ENCODE measurements around the gene C1QB.

The C1QB gene

GRCh38 chr1:22633697-22634463, 19.2 kb upstream of the C1QB start:
- no peak for DNase-seq (ENCODE audit: low read depth)

GRCh38 chr1:22635436-22635835, 17.6 kb upstream of the C1QB start:
- no peak for DNase-seq (ENCODE audit: low read depth)

GRCh38 chr1:22636353-22636752, 16.7 kb upstream of the C1QB start, which contains the start of gene C1QA:
Gene C1QA, plus strand, starts transcription at chr1:22636628. Its CDS starts 989 bp downstream, at chr1:22637617.
- DNase-seq (ENCODE audit: low read depth) = no peak

GRCh38 chr1:22636927-22637326, 16.1 kb upstream of the C1QB start:
- no peak for DNase-seq (ENCODE audit: low read depth)

- no peak for DNase-seq (ENCODE audit: low read depth)
Measured at GRCh38 chr1:22637907-22638445, 15.1 kb upstream of the C1QB start.

GRCh38 chr1:22638476-22639234, 14.4 kb upstream of the C1QB start:
- no peak for DNase-seq (ENCODE audit: low read depth)

- no peak for DNase-seq (ENCODE audit: low read depth)
Measured at GRCh38 chr1:22639286-22639685, 13.8 kb upstream of the C1QB start.

GRCh38 chr1:22641247-22641646, 11.8 kb upstream of the C1QB start:
- no peak for DNase-seq (ENCODE audit: low read depth)

- DNase-seq (ENCODE audit: low read depth) = peak; percentile 20
Measured at GRCh38 chr1:22641906-22642636, 11.0 kb upstream of the C1QB start.

- no peak for DNase-seq (ENCODE audit: low read depth)
Measured at GRCh38 chr1:22643381-22643780, 9.7 kb upstream of the C1QB start, which contains the start of gene C1QC. Gene C1QC, plus strand, starts transcription at chr1:22643633. Its CDS starts 391 bp downstream, at chr1:22644024.

- DNase-seq (ENCODE audit: low read depth) = no peak
Measured at GRCh38 chr1:22643928-22644327, 9.1 kb upstream of the C1QB start.

- no peak for DNase-seq (ENCODE audit: low read depth)
Measured at GRCh38 chr1:22645931-22646330, 7.1 kb upstream of the C1QB start.

GRCh38 chr1:22646384-22646783, 6.7 kb upstream of the C1QB start:
- DNase-seq (ENCODE audit: low read depth) = no peak

GRCh38 chr1:22650089-22650693, 2.8 kb upstream of the C1QB start:
- DNase-seq (ENCODE audit: low read depth) = no peak

GRCh38 chr1:22651941-22652856, 837 bp upstream of the C1QB start:
- DNase-seq (ENCODE audit: low read depth) = no peak

GRCh38 chr1:22654692-22655091, 1.7 kb downstream of the C1QB start:
- DNase-seq (ENCODE audit: low read depth) = no peak

- no peak for DNase-seq (ENCODE audit: low read depth)
Measured at GRCh38 chr1:22658385-22659163, 5.5 kb downstream of the C1QB start.

GRCh38 chr1:22660716-22661241, 7.7 kb downstream of the C1QB start:
- DNase-seq (ENCODE audit: low read depth) = no peak

GRCh38 chr1:22661880-22662279, 8.8 kb downstream of the C1QB start:
- DNase-seq (ENCODE audit: low read depth) = no peak

GRCh38 chr1:22662318-22662717, 9.3 kb downstream of the C1QB start:
- no peak for DNase-seq (ENCODE audit: low read depth)
